IPS-20b (cell line): ENCODE data around the gene DNASE2B.

Experiments used
- H3K27ac ChIP-seq: one replicate; pipeline ENCODE4 v1.5.1; 2013; ENCODE audit warnings: low read length
- H3K27me3 ChIP-seq: 2 replicates; pipeline ENCODE4 v1.6.1; 2013; ENCODE audit warnings: mild to moderate bottlenecking, low read length, inconsistent platforms; ENCODE audit not compliant: insufficient read depth
- H3K36me3 ChIP-seq: 2 replicates; pipeline ENCODE4 v1.6.1; 2013; ENCODE audit warnings: low read depth, mild to moderate bottlenecking, inconsistent platforms, low read length, moderate library complexity; ENCODE audit not compliant: insufficient read depth
- H3K4me1 ChIP-seq: 2 replicates; pipeline ENCODE4 v1.6.1; 2013; ENCODE audit warnings: mild to moderate bottlenecking, control low read depth, inconsistent platforms, low read length, moderate library complexity; ENCODE audit not compliant: insufficient read depth
- H3K4me3 ChIP-seq: 2 replicates; pipeline ENCODE4 v1.5.1; 2013; ENCODE audit warnings: mild to moderate bottlenecking, low read length, inconsistent platforms
- H3K9ac ChIP-seq: 2 replicates; pipeline ENCODE4 v1.6.1; 2013; ENCODE audit warnings: low read depth, mild to moderate bottlenecking, inconsistent platforms, low read length, moderate library complexity
- H3K9me3 ChIP-seq: 2 replicates; pipeline ENCODE4 v1.6.1; 2013; ENCODE audit warnings: mild to moderate bottlenecking, low read depth, low read length, inconsistent platforms; ENCODE audit not compliant: insufficient read depth

The DNASE2B gene

GRCh38 chr1:84363019-84363418, 35.3 kb upstream of the DNASE2B start:
- Histone ChIP-seq H3K9ac (no peak overlapping the region), H3K27me3 (no peaks in the 10 kb centered on the region), H3K27ac (no peak overlapping the region), H3K4me3 (no peak overlapping the region), H3K4me1 (no peaks in the 10 kb centered on the region), H3K36me3 (no peaks in the 10 kb centered on the region), H3K9me3 (no peaks in the 10 kb centered on the region)

DNA sequence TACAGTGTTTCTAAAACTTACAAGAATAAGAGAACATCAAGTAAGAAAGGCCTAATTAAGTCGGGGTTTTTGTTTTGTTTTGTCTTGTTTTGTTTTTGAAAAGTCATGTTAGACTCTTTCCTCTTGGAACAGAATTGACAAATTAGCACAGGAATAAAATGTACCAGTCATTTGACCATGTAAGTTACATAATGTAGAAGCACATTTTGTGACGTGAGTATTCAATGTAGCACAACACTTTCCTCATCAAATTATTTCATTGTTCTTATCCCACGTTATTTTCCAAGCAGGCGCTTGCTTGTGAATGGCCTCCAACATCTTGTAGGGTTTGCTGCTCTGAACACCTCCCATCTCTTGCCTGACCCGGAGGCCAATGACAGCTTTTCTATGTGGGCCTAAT, 34.7 kb upstream of the DNASE2B start:
- H3K4me3 ChIP-seq, result no peak overlapping the region
- no peaks in the 10 kb centered on the region for H3K9me3 ChIP-seq
- no peak overlapping the region for H3K27ac ChIP-seq
- H3K9ac ChIP-seq, result no peak overlapping the region
- H3K4me1 ChIP-seq, result no peaks in the 10 kb centered on the region
- H3K36me3 ChIP-seq, result no peaks in the 10 kb centered on the region
- H3K27me3 ChIP-seq, result no peaks in the 10 kb centered on the region

DNA sequence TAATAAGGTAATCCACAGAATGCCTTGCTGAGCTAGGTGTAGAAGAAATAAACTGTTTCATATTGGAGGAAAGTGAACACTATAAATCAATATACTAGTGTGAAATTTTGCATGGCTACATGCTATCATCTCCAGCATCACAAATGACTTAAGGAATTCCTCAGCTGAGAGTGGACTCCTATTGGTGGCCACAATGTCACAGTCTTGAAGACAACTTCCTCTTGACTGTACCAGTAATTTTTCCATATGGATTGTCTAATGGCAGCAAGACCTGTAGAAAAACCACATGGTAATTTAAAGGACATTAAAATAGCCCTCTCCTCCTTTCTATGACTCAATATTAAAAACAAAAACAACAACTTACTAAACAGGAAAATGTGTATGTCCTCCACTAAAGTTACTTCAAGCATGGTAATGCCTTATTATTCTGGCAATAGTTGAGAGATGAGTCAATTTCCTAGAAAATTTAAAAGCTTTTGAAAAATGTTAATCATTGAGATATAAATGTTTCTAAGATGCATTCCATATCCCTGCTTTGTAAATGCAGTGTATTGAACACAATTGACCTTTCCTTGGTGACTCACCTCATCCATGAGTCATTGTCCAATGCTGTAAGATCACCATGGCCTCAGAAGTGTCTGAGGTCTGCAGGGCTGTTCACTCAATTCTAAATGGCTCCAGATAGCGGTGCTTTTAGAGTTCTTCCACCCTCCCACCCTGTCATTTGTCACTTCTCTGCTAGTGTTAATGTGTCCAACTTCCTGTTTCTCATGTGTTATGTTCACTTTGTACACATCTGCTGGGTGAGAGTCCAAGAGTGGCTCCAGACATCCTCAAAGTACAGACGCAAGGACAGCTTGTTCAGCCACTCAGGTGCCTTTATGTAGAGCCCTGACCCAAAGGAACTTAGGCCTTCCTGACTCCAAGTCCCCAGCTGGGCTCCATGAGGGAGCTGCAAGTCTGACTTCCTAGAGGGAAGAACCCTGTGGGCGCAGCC, 32.8 kb upstream of the DNASE2B start:
- no peak overlapping the region for H3K9ac ChIP-seq
- no peaks in the 10 kb centered on the region for H3K9me3 ChIP-seq
- no peaks in the 10 kb centered on the region for H3K27me3 ChIP-seq
- no peaks in the 10 kb centered on the region for H3K4me1 ChIP-seq
- H3K4me3 ChIP-seq, result no peak overlapping the region
- H3K27ac ChIP-seq, result no peak overlapping the region
- no peaks in the 10 kb centered on the region for H3K36me3 ChIP-seq

DNA sequence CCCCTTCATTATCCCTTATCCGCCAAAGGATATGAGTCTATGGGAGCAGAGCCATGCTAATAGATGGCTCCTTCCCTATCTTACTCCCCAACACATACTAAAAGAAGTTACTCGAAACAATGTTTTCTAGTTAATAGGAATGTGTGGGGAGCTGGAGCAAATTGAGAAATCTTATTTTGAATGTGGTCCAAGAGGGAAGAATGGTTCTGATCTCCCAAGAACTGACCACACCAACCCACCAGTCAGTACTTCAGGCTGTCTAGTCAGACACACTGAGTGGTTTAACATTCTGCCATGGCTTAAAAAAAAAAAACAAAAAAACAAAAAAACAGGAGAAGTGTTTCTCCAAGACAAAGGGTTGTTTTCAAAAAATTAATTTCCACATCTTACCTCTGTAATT, 31.5 kb upstream of the DNASE2B start:
- H3K4me3 ChIP-seq, result no peak overlapping the region
- H3K9me3 ChIP-seq, result no peaks in the 10 kb centered on the region
- H3K27ac ChIP-seq, result no peak overlapping the region
- H3K4me1 ChIP-seq, result no peaks in the 10 kb centered on the region
- H3K36me3 ChIP-seq, result no peaks in the 10 kb centered on the region
- no peaks in the 10 kb centered on the region for H3K27me3 ChIP-seq
- no peak overlapping the region for H3K9ac ChIP-seq

DNA sequence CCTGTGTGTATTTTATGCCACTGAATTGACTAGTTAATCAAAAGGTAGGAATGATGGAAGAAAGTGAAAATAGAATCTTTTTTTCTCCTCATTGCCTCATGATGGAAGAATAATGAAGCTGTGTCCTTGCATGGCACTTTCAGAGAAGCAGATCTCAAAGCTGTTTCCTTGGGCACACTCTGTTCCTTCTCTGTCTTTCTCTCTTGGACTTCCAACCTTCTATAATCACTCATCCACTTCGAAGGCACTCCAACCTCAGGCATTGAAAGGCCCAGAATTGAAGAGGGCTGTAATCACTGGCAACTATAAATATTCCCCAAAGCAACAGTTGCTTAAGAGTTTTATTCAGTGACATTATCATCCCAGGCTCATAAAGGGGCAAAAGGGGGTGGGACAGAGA, 31.1 kb upstream of the DNASE2B start:
- no peaks in the 10 kb centered on the region for H3K36me3 ChIP-seq
- no peak overlapping the region for H3K9ac ChIP-seq

GRCh38 chr1:84368441-84368840, 29.8 kb upstream of the DNASE2B start:
- Histone ChIP-seq H3K27ac (no peak overlapping the region), H3K36me3 (no peaks in the 10 kb centered on the region), H3K27me3 (no peaks in the 10 kb centered on the region), H3K4me3 (no peak overlapping the region), H3K4me1 (no peaks in the 10 kb centered on the region), H3K9ac (no peak overlapping the region), H3K9me3 (no peaks in the 10 kb centered on the region)

More for the DNA sequence above, 31.1 kb upstream of the DNASE2B start:
- Histone ChIP-seq H3K4me1 (no peaks in the 10 kb centered on the region), H3K27me3 (no peaks in the 10 kb centered on the region), H3K27ac (no peak overlapping the region), H3K4me3 (no peak overlapping the region), H3K9me3 (no peaks in the 10 kb centered on the region)

GRCh38 chr1:84370266-84370665, 28.0 kb upstream of the DNASE2B start:
- Histone ChIP-seq H3K9me3 (no peaks in the 10 kb centered on the region), H3K9ac (no peak overlapping the region), H3K36me3 (no peaks in the 10 kb centered on the region), H3K27ac (no peak overlapping the region), H3K4me1 (no peaks in the 10 kb centered on the region), H3K4me3 (no peak overlapping the region), H3K27me3 (no peaks in the 10 kb centered on the region)

GRCh38 chr1:84370831-84371394, 27.4 kb upstream of the DNASE2B start:
- Histone ChIP-seq H3K4me1 (no peaks in the 10 kb centered on the region), H3K9ac (no peak overlapping the region)

DNA sequence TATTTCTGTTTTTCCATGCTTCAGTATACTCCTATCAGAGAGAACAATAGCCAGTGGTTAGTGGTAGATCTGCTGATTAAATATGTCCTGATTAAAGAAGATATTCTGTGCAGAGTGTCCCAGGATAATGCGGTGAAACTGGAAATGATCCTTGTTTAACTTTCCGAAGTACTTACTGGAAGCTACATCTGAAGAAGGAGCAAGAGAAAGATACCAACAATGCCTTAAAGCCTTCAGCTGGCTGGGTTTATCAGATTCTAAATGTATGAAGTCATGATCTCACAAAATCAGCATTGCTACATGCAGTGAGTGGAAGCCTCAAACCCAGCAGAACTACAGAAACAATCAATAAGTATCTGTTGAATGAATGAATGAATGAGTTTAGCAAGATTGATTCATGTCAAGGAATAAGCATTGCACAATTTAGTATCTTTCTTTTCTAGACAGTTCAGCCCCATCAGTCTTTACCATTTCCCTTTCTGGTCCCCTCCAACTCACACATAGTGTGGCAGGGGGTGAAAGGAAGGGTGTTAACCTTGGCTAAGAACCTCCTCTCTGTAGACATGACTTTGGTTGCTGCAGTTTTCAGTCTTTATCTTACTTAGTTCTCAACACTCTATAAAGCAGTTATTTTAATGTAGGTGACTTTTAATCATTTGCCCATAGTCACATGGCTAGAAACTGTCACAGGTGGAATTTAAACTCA, 24.7 kb upstream of the DNASE2B start:
- H3K27ac ChIP-seq, result no peak overlapping the region
- H3K36me3 ChIP-seq, result no peaks in the 10 kb centered on the region
- H3K27me3 ChIP-seq, result no peaks in the 10 kb centered on the region
- H3K4me1 ChIP-seq, result 0 out of 2 replicates have a peak, but pooled peaks cover 1% of the 10 kb centered on the region
- no peak overlapping the region for H3K4me3 ChIP-seq
- no peak overlapping the region for H3K9ac ChIP-seq
- no peaks in the 10 kb centered on the region for H3K9me3 ChIP-seq

More at GRCh38 chr1:84370831-84371394, 27.4 kb upstream of the DNASE2B start:
- Histone ChIP-seq H3K36me3 (no peaks in the 10 kb centered on the region), H3K4me3 (no peak overlapping the region), H3K9me3 (no peaks in the 10 kb centered on the region), H3K27ac (no peak overlapping the region), H3K27me3 (no peaks in the 10 kb centered on the region)

- Histone ChIP-seq H3K9me3 (no peaks in the 10 kb centered on the region), H3K27me3 (no peaks in the 10 kb centered on the region), H3K4me3 (no peak overlapping the region), H3K9ac (no peak overlapping the region), H3K27ac (no peak overlapping the region), H3K36me3 (no peaks in the 10 kb centered on the region), H3K4me1 (peaks cover 5% of the 10 kb centered on the region; the same call in 1 of the 2 replicates)
Observed at GRCh38 chr1:84374991-84375696, 23.1 kb upstream of the DNASE2B start.
